Stimulated activated naive CD8-positive, alpha-beta T cell treated with anti-CD3 and anti-CD28 coated beads, Interleukin-15, Interleukin-2, amounts not matched to agents 100 U/mL and 50 U/mL, for 24 hours (primary cell): ENCODE measurements around the gene SPINK2.

Experiments used
- ATAC-seq: fragments of 150-1000 bp; cut with Tn5 transposase; one replicate; pipeline ENCODE4 v1.10.0; 2021
- DNase-seq: peaks from one replicate; pipeline ENCODE4 v3.0.0; 2021

SPINK2 gene, protein sequence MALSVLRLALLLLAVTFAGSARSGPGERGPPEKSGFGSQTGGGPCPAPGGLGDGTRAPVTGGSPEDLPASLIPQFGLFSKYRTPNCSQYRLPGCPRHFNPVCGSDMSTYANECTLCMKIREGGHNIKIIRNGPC

DNA sequence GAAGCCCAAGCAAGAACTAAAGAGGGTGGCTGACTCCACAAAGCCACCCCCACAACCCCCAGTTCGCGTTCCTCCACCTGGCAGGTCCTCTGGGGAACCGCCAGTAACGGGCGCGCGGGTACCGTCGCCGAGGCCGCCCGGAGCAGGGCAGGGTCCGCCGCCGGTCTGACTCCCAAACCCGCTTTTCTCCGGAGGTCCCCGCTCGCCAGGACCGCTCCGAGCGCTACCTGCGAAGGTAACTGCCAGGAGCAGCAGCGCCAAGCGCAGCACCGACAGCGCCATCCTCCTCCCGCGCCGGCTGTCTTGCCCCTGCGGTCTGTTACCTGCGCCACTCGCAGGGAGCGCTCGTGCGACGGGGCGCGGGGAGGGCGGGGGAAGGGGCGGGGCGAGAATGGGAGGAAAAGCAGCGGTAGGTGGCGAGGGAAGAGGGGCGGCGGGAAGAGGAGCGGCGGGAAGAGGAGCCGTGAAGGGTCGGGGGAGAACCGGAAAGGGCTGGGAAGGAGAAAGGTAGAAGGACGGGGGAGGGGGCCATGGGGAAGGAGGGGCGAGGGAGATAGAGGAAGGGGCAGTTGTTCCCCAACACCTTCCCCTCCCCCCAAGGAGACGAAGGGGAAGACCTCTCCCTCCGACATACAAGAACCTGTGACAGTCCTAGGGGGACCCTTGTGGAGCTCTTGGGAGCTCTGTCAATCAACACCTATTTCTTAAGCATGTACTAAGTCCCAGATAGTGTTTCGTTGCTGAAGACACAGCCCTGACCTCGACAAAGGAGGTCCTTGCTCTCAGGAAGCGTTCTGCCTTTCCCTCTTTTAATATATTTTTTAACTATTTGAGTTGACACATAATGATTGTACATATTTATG is at the start of gene SPINK2:
SPINK2 (minus strand) TSS at position 321 of the 863 bp plus-strand sequence; CDS start at position 282, 39 bp downstream.
- ATAC-seq (peak; percentile 68), DNase-seq (peak; percentile 73)

GRCh38 chr4:56870946-56871345 is 49.4 kb upstream of the SPINK2 start:
- no peak for DNase-seq
- no peak for ATAC-seq

DNA sequence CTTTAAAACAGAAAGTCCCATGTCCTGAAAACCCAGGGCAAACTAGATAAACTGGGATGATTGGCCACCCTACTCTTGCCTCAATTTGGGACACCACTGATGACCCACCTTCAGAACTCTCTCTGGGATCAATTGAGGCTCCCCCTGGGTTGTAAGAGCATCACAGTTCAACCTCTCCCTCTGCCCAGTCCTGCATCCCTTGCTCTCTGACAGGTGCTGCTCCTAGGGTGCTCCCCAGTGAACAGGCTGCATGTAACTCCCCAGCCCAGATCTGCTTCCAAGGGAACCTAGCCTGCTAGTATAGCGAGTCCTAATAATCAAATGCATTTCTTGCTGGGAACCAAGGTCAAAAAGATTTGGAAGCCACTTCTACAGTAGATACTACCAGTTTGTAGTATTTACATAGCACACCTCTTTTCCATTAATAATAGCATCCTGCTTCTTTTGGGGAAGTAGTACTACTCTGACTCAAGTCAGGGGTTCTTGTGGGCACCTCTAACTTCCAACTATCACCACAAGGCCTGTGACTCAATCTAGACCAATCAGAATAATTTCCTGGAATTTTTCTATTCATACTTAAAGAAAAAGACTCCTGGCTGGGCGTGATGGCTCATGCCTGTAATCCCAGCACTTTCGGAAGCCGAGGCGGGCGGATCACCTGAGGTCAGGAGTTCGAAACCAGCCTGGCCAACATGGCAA is 42.1 kb upstream of the SPINK2 start:
- ATAC-seq (peak; percentile 83), DNase-seq (no peak)

DNA sequence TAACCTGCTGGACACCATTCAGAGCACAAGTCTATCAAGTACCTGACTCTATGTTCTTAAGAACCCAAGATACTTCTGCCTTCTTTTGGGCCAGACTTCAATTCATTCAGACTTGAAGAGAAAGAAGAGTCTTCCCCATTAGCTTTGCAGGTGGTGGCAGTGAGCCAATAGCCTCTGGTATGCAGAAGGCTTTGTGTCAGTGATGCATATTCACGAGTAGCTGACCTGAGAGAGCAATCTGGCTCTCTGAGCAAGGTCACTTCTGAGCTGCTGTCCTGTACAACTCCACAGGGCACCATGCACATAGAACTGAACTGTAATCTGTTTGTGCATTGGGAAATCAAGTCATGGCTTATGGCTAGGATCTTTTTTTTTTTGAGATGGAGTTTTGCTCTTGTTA is 39.9 kb upstream of the SPINK2 start:
- ATAC-seq = no peak
- no peak for DNase-seq

DNA sequence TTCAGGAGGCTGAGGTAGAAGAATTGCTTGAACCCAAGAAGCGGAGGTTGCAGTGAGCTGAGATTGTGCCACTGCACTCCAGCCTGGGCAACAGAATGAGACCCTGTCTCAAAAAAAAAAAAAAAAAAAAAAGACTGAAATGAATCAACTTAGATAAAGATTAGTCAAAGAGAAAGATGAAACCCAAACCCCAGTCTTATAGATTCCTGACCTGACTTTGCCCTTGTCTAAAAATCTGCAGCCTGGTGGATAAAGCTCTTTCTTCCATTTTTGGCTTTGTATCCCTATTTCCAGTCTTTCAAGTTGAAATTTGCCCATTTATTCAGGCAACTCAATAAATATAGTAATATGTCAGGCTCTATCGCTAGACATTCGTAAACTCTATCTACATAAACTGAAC is 39.3 kb upstream of the SPINK2 start:
- DNase-seq = no peak
- no peak for ATAC-seq

DNA sequence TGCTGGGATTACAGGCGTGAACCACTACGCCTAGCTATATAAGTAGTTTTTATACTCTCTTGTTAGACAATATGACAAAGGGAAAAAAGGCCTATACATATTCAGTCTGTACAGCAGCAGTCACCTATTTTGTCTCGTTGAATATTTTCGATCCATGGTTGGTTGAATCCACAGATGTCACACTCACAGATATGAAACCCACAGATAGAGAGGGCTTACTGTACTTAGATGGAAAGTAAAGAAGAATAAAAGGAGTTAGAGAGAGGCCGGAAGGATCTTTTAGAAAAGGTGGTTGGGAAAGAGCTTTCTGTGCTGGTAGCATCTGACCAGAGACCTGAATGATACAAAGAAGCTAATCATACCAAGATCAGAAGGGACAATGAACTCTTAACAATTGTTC is 38.3 kb upstream of the SPINK2 start:
- ATAC-seq (no peak), DNase-seq (no peak)

- DNase-seq = no peak
- ATAC-seq = no peak
These were observed 36.3 kb upstream of the SPINK2 start for GRCh38 chr4:56857601-56858309.

GRCh38 chr4:56856656-56857055 is 35.2 kb upstream of the SPINK2 start:
- DNase-seq (no peak), ATAC-seq (no peak)

GRCh38 chr4:56850910-56851309 is 29.4 kb upstream of the SPINK2 start:
- no peak for DNase-seq

GRCh38 chr4:56844802-56845580 is 23.5 kb upstream of the SPINK2 start:
- DNase-seq (no peak), ATAC-seq (no peak)

More at GRCh38 chr4:56850910-56851309, 29.4 kb upstream of the SPINK2 start:
- no peak for ATAC-seq

GRCh38 chr4:56843421-56843899 is 22.0 kb upstream of the SPINK2 start:
- ATAC-seq (no peak), DNase-seq (no peak)

DNA sequence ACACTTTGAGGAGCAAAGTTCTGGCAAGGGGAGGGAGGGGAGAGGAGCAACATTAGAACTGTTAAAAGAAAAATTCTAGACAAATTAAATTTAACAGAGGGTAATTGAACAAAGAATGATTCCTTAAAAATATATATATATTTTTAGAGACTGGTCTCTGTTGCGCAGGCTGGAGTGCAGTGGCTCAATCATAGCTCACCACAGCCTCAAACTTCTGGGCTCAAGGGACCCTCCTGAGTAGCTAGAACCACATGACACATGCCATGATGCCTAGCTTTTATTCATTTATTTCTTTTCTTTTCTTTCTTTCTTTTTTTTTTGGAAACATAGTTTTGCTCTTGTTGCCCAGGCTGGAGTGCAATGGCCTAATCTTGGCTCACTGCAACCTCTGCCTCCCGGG is 19.1 kb upstream of the SPINK2 start:
- no peak for DNase-seq
- no peak for ATAC-seq

- no peak for ATAC-seq
- no peak for DNase-seq
These were observed 7.5 kb upstream of the SPINK2 start for GRCh38 chr4:56828784-56829535.

- ATAC-seq = no peak
- no peak for DNase-seq
These were observed 2.6 kb upstream of the SPINK2 start for GRCh38 chr4:56823933-56824600.

DNA sequence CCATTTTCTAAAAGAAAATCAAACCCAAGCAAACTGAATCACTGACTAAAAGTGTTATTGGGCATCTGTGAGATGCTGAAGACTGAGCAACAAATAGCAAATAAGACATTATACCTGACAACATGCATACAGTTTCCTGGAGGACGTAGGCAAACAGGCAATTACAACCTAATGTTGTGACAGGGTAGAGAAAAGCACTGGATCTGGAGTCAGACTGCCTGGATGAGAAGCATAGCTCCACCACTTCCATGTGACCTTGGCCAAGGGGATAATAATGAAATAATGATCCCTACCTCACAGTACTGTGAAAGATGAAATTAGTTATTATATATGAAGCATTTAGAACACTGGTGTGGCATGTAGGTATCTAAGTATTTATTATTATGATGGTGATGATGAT is 2.7 kb downstream of the SPINK2 start:
- ATAC-seq = no peak
- DNase-seq = no peak

DNA sequence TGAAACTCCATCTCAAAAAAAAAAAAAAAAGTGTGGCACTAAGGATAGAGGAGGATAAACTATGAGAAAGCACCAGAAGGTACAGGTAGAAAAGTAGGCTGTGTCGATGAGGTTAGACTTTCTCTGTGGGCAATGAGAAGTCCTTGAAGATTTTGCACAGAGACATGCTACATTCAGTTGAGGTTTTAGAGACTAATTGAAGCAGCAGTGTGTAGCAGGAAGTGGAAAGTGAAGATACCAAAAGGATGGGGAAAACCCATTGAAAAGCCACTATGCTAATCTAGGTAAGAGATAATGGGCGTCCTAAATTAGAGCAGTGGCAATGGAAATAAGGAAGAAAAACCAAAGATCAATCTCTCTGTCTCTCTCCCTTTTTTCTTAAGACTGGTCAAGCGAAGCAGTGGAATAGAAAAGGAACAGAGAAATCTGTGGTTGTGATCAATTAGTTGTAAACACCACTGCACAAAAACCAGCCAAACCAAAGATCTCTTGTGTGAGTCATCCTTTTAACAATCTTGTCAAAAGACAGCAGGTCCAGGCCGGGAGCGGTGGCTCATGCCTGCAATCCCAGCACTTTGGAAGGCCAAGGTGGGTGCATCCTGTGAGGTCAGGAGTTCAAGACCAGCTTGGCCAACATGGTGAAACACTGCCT is 3.5 kb downstream of the SPINK2 start:
- ATAC-seq = peak; percentile 94

GRCh38 chr4:56806666-56807065 is 14.8 kb downstream of the SPINK2 start:
- no peak for ATAC-seq
- no peak for DNase-seq

More for the DNA sequence above, 3.5 kb downstream of the SPINK2 start:
- DNase-seq = peak; percentile 53

DNA sequence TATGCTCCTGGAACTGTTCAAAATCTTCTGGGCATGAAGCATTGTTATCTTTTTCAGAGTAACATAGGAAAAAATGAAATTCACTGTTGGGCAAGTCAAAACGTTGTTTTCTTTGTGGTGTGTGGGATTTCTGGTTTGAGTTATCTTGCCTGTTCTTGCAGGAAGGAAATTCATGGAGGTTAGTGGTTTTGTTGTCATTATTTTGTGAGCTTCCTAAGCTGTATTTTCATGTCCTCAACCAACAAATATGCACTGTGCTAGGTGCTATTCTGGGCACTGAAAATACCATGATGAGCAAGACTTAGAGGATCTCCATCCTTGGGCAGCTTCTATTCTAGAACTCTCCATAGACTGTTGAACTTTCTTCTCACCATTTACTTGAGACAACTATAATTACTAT is 16.9 kb downstream of the SPINK2 start:
- DNase-seq (no peak), ATAC-seq (peak; percentile 39)

- ATAC-seq = peak; percentile 30
- no peak for DNase-seq
These were observed 18.0 kb downstream of the SPINK2 start for GRCh38 chr4:56803471-56803870.
